NK-92 (cell line): Measurements from ENCODE around the gene CTIF.

Experiments used
- DNase-seq: peaks from one replicate; lab custom pipeline; 2025; ENCODE audit not compliant: unreplicated experiment; lab: John Stamatoyannopoulos, UW

CTIF gene

DNA sequence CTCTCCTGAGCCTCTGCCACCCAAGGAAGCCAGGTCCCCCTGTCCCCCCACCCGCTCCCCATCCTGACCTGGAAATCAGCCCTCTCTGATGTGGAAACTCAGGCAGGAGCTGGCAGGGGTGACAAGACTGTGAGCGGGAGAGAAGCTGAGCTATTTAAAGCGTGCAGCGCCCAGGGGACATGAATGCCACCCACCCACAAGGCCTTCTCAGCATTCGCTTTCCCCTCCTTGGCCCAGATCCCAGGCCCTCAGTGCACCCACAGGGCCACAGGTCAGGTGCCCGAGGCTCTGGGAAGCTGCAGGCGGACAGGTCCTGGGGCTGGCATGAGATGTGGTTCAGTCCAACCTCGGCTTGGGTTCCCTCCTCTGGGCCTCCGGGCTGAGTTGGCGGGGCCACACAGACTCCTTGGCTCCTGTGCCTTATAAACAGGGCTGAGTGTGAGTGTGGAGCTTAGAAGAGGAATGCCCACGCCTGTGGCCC lies 243.6 kb downstream of the CTIF start:
- no peak for DNase-seq

DNA sequence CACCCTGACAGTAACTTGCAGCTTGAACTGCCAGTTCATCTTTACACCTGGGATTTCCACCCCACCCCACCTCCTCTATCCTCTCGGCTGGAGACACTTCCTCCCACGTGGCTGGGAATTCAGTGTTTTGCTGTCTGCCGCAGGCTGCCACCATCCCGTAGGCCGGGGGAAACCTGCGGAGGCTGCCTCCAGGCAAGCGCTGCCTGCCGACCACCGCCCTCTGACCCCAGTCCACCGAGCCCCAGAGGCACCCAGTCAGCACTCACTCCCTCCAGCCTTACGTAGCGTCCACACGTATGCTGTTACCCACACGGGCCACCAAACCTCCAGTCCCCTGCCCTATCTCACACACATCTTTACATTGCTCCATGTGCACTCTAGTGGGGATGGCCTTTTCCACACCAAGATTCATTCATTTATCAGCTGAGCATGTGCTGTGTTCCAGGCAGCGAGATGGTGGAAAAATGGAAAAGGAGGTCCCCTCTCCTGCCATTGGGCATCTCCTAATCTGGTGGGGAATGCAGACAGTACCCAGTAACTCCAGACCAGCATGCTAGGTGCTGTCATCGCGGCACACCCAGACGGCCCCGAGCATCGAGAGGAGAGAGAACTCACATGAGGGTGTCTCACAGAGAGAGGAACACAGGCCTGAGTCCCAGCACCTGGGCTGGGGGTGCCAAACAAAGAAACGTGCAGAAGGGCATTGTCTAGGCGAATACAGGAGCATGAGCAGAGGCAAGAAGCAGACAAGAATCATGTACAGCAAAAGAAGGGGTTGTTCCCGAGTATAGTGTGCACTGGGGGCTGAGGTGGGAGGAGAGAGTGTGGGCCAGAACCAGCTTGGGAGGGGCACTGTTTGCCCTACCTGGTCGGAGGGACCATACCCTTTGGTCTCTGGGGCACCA lies 245.0 kb downstream of the CTIF start:
- DNase-seq = no peak

DNA sequence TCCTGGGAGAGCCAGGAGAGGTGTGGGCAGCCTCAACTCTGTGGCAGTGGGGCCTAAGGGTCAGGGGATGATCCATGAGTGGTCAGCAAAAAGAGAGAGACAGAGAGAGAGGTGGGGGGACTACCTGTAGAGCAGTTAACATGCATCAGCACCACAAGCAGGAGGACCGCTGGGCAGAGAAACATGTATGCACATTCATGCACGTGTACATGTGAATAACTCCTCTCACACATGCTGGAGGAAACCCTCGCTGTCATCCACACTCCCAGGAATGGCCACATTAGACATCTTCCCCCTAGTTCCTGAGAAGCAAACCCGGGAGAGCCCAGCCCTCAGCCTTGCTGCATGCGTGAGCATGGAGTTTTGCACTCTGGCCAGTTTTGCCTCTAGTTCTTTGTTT lies 245.8 kb downstream of the CTIF start:
- no peak for DNase-seq

DNA sequence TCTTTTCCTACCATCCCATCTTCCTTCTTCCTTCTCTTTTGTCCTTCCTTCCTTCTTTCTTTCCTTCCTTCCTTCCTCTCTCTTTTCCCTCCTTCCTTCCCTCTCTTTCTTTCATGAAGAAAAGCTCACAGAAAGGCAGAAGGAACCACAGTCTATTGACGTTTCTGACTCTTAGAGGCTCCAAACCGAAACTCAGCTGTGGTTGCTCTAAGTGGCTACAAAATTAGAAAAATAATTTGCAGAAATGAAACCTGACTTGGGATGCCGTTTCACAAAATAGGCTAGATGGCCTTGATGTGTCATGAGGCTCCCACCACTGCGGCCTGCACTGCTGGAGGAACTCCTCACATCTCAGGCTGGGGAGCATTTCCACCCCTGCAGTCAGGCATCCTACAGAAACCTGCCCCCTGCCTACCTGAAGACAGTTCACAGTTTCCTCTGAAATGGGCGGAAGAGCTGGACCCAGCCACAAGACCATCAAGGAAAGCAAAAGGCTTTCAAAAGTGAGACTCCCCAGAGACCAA lies 246.3 kb downstream of the CTIF start:
- no peak for DNase-seq

DNA sequence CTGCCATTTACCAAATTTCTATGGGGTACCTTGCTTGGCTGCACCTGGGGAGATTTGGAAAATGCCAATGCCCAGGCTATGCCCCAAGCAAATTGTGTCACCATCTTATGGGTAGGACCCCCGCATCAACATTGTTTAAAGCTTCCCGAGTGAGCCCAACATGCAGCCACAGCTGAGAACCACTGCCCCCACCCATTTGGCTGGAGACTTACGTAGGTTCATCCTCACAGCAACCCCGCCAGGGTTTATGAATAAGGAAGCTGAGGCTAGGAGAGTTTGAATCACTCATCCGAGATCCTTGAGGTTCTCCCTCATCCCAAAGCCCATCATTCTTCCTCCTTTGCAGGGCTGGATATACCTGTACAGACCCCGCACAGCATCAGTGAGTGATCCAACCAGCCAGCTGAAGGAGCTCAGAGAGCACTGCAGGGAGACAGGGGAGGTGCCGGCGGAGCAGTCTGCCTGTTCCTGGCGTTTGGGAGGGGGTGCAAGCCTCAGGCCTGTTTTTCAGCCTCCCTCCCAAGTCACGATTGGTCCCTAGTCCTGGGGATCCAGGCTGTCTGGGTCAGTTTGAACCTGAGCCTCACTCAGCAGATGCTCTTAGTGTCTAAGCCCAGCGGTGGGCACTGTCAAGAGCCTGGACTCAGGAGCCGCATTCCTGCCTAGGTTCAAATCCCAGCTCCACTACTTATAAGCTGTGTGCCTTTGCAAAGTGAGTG lies 247.1 kb downstream of the CTIF start:
- no peak for DNase-seq

DNA sequence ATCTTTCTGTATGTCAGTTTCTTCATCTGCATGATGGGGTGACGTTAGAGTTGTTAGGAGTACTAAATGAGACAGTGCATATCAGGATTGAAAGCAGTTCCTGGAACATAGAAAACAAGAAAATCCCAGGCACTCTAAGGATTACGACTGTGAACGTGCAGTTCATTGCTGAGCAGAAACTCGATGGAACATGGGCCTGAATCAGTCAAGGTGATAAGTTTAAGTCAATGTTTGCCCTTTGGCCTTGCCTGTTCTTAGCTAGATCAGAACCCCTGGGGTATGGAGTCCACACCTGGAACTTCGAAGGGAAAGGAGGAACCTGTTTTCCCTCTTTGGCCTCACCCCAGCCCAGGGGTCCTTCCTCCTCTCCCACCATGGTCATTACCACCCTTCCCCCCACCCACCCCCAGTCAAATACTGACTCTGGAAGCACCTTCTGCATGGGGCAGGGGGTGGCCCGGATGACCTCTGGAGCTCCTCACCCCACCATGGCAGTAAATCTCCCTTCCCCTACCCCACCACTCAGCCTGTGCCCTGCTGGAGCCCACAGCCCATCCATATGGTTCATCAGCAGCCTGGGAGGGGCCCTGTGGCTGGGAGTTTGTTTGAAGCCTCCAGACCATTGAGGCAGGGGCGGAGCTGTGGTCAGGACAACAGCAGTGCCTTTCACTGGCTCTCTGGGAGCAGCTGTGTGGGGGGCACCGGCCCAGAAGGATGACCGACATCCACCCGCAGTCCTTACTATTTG lies 247.8 kb downstream of the CTIF start:
- no peak for DNase-seq

DNA sequence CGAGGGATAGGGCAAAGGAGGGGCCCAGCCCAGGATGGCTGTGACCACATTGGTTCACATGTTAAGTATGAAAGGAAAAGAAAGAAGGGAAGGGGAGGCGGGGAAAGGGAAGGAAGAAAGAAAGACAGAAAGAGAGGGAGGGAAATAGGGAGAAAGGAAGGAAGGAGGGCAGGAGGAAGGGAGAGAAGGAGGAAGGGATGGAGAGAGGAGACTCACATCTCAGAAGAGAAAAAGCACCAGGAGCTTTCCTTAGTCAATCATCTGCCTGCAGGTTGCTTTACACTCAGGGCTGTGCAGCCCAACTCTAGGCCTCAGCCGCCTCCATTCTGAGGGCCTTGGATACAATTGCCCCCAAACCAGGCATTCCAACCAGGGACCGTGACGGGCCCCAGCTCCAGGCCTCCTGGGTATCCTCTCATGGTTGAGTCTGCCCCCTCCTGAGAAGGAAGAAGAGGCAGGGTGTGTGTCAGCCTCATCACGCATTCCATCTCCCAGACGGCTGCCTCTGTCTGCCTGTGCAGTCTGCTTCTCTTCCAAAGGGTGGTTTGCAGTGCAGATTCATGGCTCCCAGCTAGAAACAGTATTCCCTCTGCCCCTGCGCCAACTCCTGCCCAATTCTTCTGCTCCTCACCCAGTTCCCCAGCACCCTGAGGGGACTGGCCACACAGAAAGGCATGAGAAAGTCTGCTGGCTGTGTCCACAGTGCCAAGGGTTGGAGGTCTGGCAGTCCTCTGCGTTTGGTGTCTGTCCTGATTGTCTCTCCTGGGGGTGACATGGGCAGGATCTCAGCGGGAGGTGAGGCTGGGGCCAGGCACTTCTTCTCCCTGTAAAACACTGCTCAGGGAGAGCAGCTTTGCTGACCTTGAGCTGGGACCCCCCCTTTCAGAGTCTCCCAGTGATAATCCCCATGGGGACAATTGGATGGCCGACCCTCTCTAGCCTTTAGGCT lies 248.6 kb downstream of the CTIF start:
- DNase-seq = no peak

DNA sequence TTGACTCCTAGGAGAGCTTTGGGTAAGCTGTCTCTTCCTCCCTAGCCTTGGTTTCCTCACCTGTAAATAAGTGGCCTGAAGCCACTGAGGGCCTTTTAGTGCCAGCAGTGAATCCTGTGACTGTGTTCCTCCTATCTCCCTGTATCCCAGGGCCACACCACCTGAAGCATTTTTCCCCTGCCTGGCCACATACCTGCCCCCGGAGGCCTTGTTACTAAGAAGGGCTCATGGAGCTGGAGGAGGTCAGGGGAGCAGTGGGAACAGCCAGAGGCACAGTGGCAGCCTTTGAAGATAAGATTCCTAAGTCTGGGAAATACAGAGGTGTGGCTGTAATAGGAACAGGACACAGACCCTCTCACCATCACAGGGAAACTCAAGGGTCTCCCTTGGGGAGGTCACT lies 249.5 kb downstream of the CTIF start:
- DNase-seq = no peak

DNA sequence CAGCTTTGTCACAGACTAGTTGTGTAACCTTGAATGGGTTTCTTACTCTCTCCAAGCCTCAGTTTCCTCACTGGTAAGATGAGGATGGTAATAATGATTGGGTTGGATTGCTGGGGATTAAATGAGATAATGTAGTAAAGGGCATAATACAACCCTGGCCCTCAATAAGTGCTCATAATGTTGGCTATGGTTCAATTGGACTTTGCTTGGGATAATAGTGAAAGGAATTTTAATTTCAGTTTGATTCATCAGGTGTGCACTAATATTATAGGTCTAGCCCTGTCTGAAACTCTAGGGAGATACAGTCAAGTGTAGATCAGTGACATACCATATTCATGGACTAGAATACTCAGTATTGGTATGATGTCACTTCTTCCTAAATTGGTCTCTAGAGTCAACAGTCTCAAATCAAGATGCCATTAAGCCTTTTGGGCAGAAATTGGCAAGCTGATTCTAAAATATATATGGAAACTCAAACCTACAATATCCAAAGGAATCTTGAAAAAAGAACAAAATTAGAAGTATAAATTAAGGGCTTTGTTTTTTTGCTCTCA lies 250.5 kb downstream of the CTIF start:
- no peak for DNase-seq

DNA sequence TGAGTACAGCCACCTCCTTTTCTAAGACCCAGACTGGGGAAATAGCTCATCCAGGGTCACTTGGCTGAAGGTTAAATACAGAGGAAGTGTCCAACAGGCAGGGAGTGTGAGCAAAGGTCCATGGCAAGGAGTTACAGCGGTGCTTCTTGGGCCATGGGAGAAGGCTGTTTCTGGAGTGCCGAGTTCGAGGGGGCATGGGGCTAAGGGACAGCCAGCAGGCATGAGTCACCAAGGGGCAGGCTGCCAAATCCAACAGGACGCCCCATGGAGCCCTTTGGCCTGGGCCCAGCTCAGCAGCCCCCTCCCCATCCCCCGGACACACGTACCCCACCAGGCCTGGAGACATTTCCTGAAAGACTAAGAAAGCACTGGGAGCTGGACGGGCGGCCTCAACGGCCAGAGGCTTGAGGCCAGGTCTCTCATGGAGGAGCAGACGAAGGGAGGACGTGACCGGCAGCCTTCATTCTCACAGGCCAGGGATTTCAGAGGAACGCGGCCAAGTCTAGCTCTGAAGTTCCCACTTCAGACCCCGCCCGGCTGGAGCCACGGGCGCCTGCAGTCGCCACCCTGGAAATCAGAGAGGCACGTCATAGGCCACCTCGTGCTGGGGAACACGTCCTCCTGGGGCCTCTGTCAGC lies 251.5 kb downstream of the CTIF start:
- DNase-seq = no peak

DNA sequence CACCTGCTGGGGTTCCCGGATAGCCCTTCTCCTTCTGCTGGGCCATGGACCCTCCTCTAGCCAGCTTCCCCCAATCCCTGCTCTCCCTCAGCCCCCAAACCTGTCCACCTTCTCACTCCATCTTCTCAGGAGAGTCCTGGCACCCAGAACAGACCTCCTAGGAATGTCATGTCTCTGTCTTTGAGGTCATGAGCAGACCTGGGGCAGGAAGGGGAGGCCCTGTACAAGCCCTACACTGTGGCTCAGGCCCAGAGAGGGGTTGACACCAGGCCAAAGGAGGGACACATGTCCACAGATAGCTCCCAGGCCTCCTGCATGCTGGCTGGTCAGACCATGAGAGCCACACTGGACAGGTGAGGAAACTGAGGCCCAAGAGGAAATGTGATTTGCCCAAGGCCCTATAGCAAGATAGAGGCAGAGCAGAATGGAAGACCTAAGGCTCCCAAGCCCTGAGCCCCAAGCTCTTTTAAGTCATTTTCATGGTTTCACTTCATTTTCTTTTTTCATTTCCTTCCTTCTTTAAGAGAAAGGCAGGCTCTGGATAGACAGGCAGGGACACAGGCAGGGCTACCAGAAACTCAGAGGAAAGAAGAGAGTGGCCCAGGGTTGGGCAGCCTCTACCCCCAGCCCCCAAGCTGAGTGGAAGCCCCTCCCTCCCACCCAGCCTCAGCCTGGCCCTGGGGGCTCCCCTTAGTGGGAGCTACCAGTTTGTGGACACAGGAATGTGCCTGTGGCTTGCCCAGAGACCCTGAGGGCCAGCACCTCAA lies 252.2 kb downstream of the CTIF start:
- no peak for DNase-seq

DNA sequence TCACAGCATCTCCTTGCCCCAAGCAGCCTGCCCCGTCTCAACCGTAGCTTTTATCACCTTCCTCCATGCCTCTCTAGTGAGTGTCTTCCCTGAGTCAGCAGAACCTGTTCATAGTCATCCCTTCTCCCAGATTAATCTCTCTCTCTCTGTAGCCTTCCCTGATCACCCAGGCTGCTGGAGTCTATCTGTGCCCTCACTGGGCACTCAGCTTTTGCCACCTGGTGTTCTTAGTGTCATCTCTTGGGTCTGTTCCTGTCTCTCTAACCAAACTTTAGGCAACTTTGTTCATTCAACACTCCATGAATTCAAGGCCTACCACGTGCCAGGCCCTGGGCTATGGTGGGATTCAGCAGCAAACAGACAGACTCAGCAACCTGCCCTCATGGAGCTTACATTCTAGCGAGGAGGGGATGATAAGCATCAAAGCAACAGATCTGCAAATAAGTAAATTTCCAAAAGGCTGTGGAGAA lies 252.8 kb downstream of the CTIF start:
- no peak for DNase-seq

DNA sequence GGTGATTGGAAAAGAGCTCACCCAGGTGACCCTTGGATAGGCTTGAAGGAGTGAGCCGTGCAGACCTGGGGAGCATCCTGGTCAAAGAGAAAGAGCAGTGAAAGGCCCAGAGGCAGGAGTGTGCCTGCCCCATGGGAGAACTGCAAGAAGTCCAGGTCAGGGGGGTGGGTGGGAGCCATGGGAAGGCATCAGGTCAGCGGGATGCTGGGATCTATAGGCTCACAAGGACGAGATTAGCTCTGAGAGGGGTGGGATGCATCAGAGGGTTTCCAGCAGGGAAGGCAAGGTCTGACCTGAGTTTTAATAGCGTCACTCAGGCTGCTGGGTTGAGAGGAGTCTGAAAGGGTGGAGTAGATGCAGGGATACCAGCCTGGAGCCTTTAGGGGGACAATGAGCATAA lies 253.3 kb downstream of the CTIF start:
- no peak for DNase-seq

DNA sequence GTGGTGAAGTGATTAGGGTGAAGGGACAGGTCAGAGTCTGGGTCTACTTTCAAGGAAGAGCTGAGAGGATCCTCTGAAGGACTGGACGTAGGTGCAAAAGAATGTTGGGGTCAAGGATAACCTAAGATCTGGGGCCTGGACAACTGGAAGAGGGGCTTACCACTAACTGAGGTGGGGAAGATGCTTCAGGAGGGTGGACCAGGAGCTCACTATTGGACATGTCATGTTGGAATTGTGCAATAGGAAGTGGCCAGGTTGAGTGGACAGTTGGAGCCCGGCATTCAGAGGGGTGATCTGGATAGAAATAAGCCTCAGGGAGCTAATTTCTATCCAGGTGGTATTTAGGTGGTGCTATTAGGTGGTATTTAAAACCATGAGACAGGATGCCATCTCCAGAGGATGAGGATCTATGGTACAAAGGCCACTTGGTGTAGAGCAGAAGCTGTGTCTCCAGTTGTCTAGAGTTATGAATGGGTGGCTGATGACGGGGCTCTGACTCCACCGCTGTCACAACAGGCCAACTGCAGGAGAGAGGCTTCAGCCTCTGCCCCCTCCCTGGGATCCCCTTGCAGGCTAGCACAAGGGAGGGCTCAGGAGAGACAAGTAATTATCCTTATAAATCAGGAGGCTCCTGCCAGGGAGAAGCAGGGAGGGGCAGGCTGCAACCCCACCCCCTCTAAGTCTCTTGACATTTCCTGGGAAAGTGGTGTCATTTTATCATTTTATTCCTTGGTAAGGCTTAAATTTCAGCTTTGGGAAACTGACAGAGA lies 254.0 kb downstream of the CTIF start:
- no peak for DNase-seq

DNA sequence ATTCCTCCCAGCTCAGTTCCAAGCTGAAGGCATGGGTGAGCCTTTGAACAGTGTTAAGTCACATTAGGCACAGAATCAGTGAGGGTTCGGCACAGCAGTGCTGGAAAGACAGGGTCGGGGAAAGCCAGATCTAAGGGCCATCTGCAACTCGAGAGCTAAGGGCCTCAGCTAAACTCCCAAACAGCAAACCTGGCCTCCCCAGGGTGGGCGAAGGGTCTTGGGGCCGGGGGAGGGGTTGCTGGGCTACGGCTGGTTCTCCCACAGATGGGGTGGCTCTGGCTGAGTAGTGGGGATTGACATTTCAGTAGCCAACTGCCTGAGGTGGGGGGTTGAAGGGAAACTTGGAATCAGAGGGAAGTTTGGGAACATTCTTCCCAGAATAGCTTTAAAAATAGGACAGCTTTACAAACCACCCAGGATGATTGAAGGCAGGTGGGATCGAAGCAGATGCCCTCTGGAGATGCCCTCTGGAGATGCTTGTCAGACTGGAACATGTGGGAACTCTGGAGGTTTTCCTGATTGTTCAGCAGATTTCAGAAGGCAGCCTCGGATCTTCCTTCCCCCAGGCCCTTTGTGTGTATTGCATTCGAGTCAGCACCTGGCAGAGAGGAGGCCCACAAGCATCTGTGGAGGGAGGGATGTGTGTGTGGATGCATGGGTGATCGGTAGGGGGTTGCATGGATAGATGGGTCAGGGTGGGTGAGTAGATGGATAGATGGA lies 255.6 kb downstream of the CTIF start:
- no peak for DNase-seq

DNA sequence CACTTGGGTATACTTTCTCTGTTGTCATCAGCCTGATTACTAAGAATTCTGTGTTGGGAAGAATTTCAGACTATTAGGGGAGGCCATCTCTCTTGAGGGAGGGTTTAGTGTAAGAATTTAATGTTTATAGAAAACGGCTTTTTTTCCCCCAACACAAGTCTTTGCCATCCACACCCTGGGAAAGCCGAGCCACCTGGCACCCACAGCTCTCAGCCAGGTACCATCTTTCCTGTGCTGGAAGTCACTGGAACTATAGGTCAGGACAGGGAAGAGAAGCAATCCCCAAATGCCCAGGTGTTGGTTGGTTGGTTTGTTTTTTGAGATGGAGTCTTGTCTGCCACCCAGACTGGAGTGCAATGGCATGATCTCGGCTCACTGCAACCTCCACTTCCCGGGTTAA lies 256.9 kb downstream of the CTIF start:
- no peak for DNase-seq
